LNCaP clone FGC (cell line): Measurements from ENCODE around the gene TAS2R41.
"Not testable (repeated sequence)": the region's sequence is repeated elsewhere in the genome, so short reads cannot be mapped to it uniquely, and the experiment has no call there.

Experiments used
- DNase-seq: peaks from one replicate; pipeline ENCODE4 v3.0.0-alpha.2; 2011; ENCODE audit warnings: low read depth
- H3K4me3 ChIP-seq: 2 replicates; pipeline ENCODE4 v1.5.1; 2011; ENCODE audit warnings: mild to moderate bottlenecking, low read depth, low read length, control low read depth
- CTCF ChIP-seq: IDR thresholded peaks from 2 replicates; pipeline ENCODE4 v1.5.1; 2012; ENCODE audit warnings: mild to moderate bottlenecking; ENCODE audit not compliant: control insufficient read depth, insufficient read depth; ENCODE audit errors: extremely low read depth

TAS2R41 gene

GRCh38 chr7:143516981-143517380 lies 39.3 kb downstream of the TAS2R41 start:
- H3K4me3 ChIP-seq: no peak overlapping the region
- no peak for DNase-seq
- no peak for TF ChIP-seq CTCF

- no peak for DNase-seq
- no peak overlapping the region for H3K4me3 ChIP-seq
- no peak for TF ChIP-seq CTCF
Measured at GRCh38 chr7:143518521-143518920, 40.8 kb downstream of the TAS2R41 start.

DNA sequence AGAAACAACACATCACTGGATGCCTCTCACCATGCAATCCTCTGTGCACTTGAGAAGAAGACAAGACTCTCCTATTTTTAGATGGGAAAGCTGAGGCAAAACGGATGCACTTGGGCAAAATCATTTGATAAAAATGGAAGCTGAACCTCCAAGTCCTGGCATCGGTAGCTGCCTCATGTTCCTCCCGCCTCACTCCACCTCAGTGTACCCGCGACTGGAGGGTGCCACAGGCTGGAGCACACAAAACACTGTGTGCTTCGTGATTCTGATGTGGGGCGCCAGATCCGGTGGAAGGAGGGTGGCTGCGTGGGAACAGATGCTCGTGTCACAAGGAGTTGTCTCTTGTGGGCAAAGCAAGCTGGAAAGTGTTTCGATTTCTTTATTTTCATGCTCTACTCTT lies 41.3 kb downstream of the TAS2R41 start:
- no peak for DNase-seq
- H3K4me3 ChIP-seq: no peak overlapping the region
- TF ChIP-seq CTCF: no peak

DNA sequence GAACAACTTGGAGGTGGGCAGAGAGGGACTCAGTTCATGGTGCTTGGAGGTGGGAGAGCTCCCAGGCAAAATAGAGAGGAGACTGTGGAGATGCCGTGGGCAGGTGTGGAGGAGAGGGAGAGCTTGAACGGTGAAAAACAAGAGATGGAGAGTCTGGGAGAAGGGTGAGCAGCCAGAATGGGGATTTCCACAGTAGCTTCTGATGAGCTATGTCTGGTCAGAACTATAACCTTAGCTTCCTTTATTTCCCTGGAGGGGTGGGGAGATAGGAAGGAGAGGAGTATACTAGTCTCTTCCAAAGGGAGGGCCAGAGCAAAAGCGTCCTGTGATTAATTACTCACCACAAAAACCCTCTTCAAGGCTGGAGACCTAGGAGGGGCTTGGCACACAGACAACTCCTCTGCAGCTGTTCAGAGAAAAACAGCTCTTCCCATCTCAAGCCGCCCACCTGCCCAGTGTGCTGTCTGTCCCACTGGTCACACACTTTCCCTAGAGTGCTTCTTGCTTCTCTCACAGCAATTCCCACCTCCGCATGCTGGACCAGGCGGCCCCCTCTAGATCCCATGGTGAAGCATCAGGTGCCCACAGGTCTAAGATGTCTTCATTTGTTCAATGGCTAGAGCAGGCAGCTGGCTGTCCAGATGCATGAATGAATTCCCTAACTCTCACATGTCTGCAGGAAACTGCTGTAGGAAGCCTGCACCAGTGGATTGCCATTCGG lies 41.9 kb downstream of the TAS2R41 start:
- no peak for DNase-seq
- TF ChIP-seq CTCF: no peak
- no peak overlapping the region for H3K4me3 ChIP-seq

DNA sequence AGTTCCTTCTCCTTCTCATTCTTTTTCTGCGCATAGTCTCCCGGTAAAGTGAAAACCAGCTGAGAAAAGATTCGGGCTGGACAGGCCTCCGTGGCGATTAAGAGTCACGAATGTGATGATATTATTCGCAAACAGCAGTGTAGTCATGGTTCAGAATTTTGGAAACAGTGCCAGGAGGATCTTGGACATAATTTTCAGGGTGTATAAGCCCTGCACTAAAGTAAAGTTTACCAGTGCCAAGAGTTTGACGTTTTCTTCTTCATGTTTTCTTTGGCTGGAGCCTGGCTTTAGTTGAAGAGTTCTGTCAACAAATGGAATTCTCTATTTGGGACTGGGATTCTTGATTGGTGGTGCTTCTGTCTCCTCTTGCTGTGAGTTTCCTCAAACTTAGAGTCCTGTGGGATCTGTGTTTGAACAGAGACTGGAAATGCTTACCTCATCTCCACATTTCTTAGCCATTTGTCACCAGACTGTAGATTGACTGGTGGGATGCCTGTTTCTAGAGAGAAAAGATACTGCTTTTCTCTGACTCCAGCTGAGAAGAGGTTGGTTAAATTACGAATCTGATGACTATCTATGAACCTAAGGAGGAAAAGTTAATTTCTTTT lies 44.7 kb downstream of the TAS2R41 start:
- not testable (repeated sequence) for H3K4me3 ChIP-seq, DNase-seq
